Vagina (tissue), 2 donors: ENCODE results near the gene WDR45B. TPM values are rescaled to one million over a fixed set of nuclear protein-coding genes. Genes with fewer than 3 reads are reported as not detected.
A peak's percentile ranks its signal among the peaks of the same experiment; 100 is the strongest.

Experiments used
- DNase-seq, 2 donors: peaks; one replicate each; pipeline ENCODE4 v3.0.0-alpha.2; 2017; ENCODE audit errors: extremely low spot score in 2 of 2
- H3K27ac ChIP-seq: fragments of 200-600 bp; sonication (generic); one replicate; pipeline ENCODE4 v1.5.1; 2019
- H3K27me3 ChIP-seq: fragments of 200-600 bp; sonication (generic); one replicate; pipeline ENCODE4 v1.5.1; 2019
- H3K36me3 ChIP-seq, 2 donors: fragments of 200-600 bp; sonication (generic); one replicate each; pipeline ENCODE4 v1.5.1; 2017 to 2019
- H3K4me1 ChIP-seq: fragments of 200-600 bp; sonication (generic); one replicate; pipeline ENCODE4 v1.5.1; 2019
- H3K4me3 ChIP-seq, 2 donors: fragments of 200-600 bp; sonication (generic); 1 replicate in 1 of 2; 2 replicates in 1 of 2; pipeline ENCODE4 v1.5.1; 2016 to 2019
- H3K9me3 ChIP-seq: fragments of 200-600 bp; sonication (generic); one replicate; pipeline ENCODE4 v1.5.1; 2019
- POLR2A ChIP-seq, 2 donors: fragments of 450-650 bp; IDR thresholded peaks; one replicate each; pipeline ENCODE4 v1.6.1; 2017; ENCODE audit warnings: antibody characterized with exemption in 2 of 2, mild to moderate bottlenecking in 2 of 2, moderate library complexity in 2 of 2
- POLR2AphosphoS5 ChIP-seq, 2 donors: sonication (generic); formaldehyde crosslinking; IDR thresholded peaks; one replicate each; pipeline ENCODE4 v1.9.0; 2017; ENCODE audit warnings: antibody characterized with exemption in 2 of 2, mild to moderate bottlenecking in 2 of 2, low read depth in 1 of 2; ENCODE audit not compliant: insufficient read depth in 1 of 2
- intact Hi-C: fragments of 100-400 bp; cut with DNase I; formaldehyde crosslinking; loops from one replicate; pipeline ENCODE4 v1.15.1; 2023
- total RNA-seq: library from RNA; depleted of rRNA; stranded (reverse); fragments of >200 nt; gene quantifications from one replicate; pipeline ENCODE4 v1.2.3, GENCODE V29; 2016
- TF ChIP-seq, protein P1 (sequence below), 3 experiments: fragments of 450-650 bp in 2 of 3; fragments of 200-600 bp in 1 of 3; sonication (generic) in 1 of 3; IDR thresholded peaks; one replicate each; pipeline ENCODE4 v1.5.1; 2017 to 2019; ENCODE audit warnings: antibody characterized with exemption in 3 of 3, mild to moderate bottlenecking in 2 of 3, moderate library complexity in 2 of 3

WDR45B gene
- total RNA-seq, 1 donor from 2014 or later = 86.4 TPM

DNA sequence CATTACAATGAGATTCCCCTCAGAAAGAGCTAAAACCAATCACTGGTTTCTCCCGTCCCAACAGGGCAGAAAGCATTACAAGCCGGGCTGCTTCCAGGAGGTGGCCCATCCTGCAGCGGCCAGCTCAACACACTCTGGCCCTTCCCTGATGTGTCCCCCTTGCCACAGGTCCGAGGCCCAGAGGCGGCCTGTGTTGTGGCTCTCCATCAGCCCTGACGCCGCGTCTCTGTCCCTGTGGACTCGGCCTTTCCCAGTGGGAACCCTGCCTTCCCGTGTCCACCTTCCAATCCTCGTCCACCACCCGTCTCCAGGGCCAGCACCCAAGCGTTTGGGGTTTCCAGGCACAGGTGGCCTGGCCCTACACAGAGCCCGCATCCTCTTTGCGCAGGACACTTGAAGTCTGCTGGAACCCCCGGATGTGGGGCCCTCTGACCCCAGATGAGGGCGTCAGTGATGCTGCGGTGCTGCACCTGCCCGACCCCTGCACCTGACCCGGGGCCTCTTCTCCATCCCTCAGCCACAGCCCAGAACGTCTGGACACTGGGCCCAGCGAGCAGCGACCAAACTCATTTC is 29.2 kb upstream of the WDR45B start:
- TF ChIP-seq, protein P1, sequence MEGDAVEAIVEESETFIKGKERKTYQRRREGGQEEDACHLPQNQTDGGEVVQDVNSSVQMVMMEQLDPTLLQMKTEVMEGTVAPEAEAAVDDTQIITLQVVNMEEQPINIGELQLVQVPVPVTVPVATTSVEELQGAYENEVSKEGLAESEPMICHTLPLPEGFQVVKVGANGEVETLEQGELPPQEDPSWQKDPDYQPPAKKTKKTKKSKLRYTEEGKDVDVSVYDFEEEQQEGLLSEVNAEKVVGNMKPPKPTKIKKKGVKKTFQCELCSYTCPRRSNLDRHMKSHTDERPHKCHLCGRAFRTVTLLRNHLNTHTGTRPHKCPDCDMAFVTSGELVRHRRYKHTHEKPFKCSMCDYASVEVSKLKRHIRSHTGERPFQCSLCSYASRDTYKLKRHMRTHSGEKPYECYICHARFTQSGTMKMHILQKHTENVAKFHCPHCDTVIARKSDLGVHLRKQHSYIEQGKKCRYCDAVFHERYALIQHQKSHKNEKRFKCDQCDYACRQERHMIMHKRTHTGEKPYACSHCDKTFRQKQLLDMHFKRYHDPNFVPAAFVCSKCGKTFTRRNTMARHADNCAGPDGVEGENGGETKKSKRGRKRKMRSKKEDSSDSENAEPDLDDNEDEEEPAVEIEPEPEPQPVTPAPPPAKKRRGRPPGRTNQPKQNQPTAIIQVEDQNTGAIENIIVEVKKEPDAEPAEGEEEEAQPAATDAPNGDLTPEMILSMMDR (IDR thresholded peaks at IDR 0.05) = no peak
- no peak for TF ChIP-seq POLR2AphosphoS5 (IDR thresholded peaks at IDR 0.05; ENCODE audit: insufficient read depth in 1 of 2, low read depth in 1 of 2)
- TF ChIP-seq POLR2A (IDR thresholded peaks at IDR 0.05) = no peak
- no peak for DNase-seq
- no peaks in the 10 kb centered on the region for H3K36me3 ChIP-seq
- peaks cover 6% of the 10 kb centered on the region for H3K9me3 ChIP-seq
- no peaks in the 10 kb centered on the region for H3K27me3 ChIP-seq
- no peak overlapping the region for H3K4me3 ChIP-seq
- intact Hi-C loops = no loop called here
- no peak overlapping the region for H3K27ac ChIP-seq
- H3K4me1 ChIP-seq = no peaks in the 10 kb centered on the region

DNA sequence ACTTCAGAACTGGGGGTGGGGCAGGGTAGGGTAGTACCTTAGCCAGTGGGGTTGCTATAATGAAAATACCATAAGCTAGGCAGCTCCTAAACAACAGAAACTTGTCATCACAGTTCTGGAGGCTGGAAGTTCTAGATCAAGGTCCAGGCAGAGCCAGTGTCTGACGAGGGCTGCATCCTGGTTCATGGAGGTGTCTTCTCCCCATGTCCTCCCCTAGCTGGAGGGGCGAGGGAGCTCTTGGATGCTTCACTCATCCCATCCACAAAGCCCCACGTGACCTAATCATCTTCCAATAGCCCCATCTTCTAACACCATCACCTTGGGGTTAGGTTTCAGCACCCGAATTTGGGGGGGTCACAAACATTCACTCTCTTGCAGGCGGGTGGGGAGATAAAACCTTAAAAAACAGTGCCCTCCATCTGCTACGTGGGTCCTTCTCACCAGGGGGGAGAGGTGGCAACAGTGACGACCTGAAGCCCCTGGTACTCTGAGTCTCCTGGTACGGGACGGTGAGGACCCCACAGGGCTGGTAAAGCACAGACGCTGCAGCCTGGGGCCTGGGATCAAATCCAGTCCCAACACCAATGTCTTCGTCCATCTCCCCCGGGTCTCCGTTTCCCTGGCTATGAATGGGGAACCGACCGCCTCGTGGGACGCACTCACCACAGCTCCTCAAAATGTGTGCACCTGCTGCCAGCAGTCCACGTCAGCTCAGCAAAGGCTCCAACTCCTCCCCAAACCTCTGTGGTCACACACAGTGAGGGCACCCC is 27.4 kb upstream of the WDR45B start:
- no peak overlapping the region for H3K27ac ChIP-seq
- no peak overlapping the region for H3K4me3 ChIP-seq
- intact Hi-C loops = no loop called here
- H3K9me3 ChIP-seq = no peaks in the 10 kb centered on the region
- no peaks in the 10 kb centered on the region for H3K36me3 ChIP-seq
- no peak for TF ChIP-seq POLR2AphosphoS5 (IDR thresholded peaks at IDR 0.05; ENCODE audit: insufficient read depth in 1 of 2, low read depth in 1 of 2)
- H3K4me1 ChIP-seq = no peaks in the 10 kb centered on the region
- no peaks in the 10 kb centered on the region for H3K27me3 ChIP-seq
- DNase-seq = no peak

DNA sequence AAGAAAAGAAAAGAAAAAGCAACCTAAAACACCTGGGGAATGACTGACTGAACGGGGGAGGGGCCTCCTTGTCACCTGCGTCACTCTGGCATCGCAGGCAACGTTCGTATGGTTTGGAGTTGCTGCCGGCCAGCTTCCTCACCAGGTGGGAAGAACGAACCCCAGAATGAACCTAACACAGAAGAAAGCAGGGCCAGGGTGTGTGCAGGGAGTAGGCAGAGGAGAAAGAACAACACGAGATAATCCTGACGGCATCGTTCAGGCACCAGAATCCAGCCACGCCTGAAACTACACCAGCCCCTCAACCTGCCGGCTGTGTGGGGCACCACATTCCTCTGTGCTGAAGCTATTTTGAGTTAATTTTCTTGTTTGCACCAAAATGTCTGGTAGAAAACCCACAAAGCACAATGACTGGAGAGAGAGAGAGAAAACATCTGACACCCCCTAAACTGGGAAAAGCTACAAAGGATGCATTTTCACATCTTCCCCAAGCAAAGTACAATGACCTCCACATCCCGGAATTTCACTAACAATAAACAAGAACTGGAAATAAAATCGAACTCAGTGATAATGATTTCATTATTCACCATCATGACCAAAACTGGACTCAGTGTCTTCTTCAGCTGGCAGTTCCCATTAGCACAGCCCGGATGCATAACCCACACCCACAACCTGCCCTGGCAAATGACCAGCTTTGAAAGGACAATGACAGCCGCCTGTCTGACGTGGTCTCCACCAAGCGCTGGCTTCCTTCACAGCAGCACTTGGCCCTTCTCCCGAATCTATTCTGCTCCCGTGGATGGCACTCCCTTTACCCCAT is 26.6 kb upstream of the WDR45B start:
- intact Hi-C loops = no loop called here
- no peaks in the 10 kb centered on the region for H3K27me3 ChIP-seq
- no peaks in the 10 kb centered on the region for H3K36me3 ChIP-seq
- H3K4me1 ChIP-seq = no peaks in the 10 kb centered on the region
- H3K9me3 ChIP-seq = no peaks in the 10 kb centered on the region
- H3K27ac ChIP-seq = no peak overlapping the region
- no peak overlapping the region for H3K4me3 ChIP-seq
- no peak for DNase-seq
- TF ChIP-seq, protein P1 (IDR thresholded peaks at IDR 0.05) = no peak
- no peak for TF ChIP-seq POLR2AphosphoS5 (IDR thresholded peaks at IDR 0.05; ENCODE audit: insufficient read depth in 1 of 2, low read depth in 1 of 2)
- TF ChIP-seq POLR2A (IDR thresholded peaks at IDR 0.05) = no peak

DNA sequence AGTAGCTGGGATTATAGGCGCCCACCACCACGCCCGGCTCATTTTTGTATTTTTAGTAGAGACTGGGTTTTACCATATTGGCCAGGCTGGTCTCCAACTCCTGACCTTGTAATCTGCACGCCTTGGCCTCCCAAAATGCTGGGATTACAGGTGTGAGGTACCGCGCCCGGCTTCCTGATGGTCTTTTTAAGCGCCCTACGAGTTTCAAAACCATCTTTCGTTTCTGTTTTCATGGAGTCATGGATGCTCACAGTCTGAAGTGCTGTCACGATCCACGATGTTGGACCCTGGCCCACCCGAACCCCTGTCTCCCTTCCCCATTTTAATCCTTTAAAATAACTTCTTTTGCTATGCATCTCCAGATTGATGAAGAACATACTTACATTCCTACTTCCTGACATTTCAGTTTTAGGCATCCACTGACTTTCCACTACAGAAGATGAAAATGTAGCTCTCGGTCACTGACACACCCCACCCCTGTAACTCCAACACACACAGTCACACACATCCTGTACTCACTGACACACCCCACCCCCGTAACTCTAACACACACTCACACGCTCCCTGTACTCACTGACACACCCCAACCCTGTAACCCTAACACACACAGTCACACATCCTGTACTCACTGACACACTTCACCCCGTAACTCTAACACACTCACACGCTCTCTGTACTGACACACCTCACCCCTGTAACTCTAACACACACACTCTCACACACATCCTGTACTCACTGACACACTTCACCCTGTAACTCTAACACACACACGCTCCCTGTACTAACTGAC is 22.6 kb upstream of the WDR45B start:
- Histone ChIP-seq H3K36me3 (no peaks in the 10 kb centered on the region), H3K4me1 (peaks cover 5% of the 10 kb centered on the region), H3K27me3 (no peaks in the 10 kb centered on the region), H3K27ac (peak overlapping the region; percentile 39), H3K9me3 (no peaks in the 10 kb centered on the region), H3K4me3 (no peak overlapping the region)
- no peak for TF ChIP-seq POLR2A (IDR thresholded peaks at IDR 0.05)
- TF ChIP-seq POLR2AphosphoS5 (IDR thresholded peaks at IDR 0.05; ENCODE audit: insufficient read depth in 1 of 2, low read depth in 1 of 2) = no peak
- TF ChIP-seq, protein P1 (IDR thresholded peaks at IDR 0.05) = no peak
- intact Hi-C loops = no loop called here
- DNase-seq = no peak

DNA sequence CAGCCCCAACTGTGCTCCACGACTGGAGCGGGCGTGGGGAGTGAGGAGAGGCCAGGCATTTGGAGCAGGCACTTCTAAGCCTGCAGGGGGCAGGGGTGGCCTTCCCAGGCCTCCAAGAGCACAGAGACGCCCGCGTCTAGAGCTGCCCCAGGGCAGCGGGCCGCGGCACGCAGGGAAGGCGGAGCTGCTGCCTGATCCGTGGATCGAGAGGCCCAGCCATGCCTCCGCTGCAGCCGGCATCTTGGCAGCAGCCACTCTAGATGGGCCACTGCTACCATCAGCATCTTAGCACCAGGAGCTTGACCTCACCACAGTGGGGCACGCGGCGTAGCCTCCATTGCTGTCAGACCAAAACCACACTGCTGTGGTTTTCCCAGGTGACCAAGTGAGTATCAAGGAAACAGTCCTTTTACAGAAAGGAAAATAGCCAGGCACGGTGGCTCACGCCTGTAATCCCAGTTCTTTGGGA is 20.4 kb upstream of the WDR45B start:
- no peaks in the 10 kb centered on the region for H3K9me3 ChIP-seq
- no peak overlapping the region for H3K4me3 ChIP-seq
- peaks cover 5% of the 10 kb centered on the region for H3K4me1 ChIP-seq
- TF ChIP-seq, protein P1 (IDR thresholded peaks at IDR 0.05) = peak in 1 of 3 experiments; percentile 38
- no peak for TF ChIP-seq POLR2A (IDR thresholded peaks at IDR 0.05)
- intact Hi-C loops = no loop called here
- no peak overlapping the region for H3K27ac ChIP-seq
- H3K27me3 ChIP-seq = no peaks in the 10 kb centered on the region
- DNase-seq = no peak
- no peaks in the 10 kb centered on the region for H3K36me3 ChIP-seq
